ENCODE results near the gene CALU. TPM values are rescaled to one million over a fixed set of nuclear protein-coding genes. Genes with fewer than 3 reads are reported as not detected.

Gene CALU
- polyA plus RNA-seq, 1 experiment: 346 TPM

GRCh38 chr7:128810997-128811396, 71.8 kb downstream of the CALU start:
- peaks cover 5% of the 10 kb centered on the region for H3K36me3 ChIP-seq (ENCODE audit: control insufficient read depth, insufficient read depth, low read length)
- no peak overlapping the region for H3K4me3 ChIP-seq (ENCODE audit: low read depth, low read length)
- H3K27me3 ChIP-seq (ENCODE audit: control insufficient read depth, insufficient read depth, low read length): no peaks in the 10 kb centered on the region
- POLR2A ChIA-PET: no interaction called here
- CTCF ChIA-PET: interaction anchor here (1.4 to 1.7 kb wide), 3 partner anchors 11 to 15 kb away, joined by 3 to 4 read pairs (median 3); no protein-coding TSS in a partner anchor
- no peak for TF ChIP-seq CTCF (IDR thresholded peaks at IDR 0.05; ENCODE audit: insufficient read depth, low read depth, low read length)
- no peak for DNase-seq (ENCODE audit: low read depth)

DNA sequence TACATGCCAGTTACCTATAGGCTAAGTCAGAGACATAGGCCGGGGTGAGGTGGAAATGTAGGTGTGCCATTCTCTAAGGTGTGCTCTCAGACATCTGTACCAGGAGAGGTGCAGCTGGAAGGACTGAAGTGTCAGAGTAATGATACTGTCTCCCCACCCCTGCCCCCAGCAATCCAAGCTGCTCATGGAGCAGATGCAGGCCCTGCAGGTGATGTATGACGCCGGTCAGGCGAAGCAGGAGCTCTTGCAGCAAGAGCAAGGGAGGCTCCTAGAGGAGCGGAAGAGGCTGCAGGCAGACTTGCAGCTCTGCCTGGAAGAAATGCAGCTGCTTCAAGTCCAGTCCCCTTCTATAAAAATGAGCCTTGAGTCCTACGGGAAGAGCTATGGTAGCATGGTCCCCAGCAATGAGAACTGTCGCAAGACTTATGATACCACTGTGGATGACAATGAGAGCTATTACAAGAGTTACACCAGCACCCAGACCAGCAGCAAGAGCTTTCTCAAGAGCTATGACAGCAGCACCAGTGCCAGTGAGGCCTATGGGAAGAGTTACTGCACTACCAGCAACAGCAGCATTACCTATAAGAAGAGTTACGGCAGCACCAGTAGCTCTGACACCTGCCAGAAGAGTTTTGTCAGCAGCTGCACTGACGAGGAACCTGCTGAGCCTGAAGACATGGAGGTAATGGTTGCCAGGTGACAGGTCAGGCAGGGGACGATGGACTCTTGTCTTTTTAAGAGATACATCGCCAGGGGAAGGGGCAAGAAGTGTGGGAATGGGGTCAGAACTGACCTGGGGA, 72.7 kb downstream of the CALU start:
- no peak for DNase-seq (ENCODE audit: low read depth)
- TF ChIP-seq CTCF (IDR thresholded peaks at IDR 0.05; ENCODE audit: insufficient read depth, low read depth, low read length): no peak
- Histone ChIP-seq H3K27me3 (ENCODE audit: control insufficient read depth, insufficient read depth, low read length) (no peaks in the 10 kb centered on the region), H3K36me3 (ENCODE audit: control insufficient read depth, insufficient read depth, low read length) (peaks cover 1% of the 10 kb centered on the region; the same call in 1 of the 2 replicates), H3K4me3 (ENCODE audit: low read depth, low read length) (no peak overlapping the region)
- ChIA-PET POLR2A (interaction anchor here (0.6 kb wide), 1 partner anchor 31 kb away, joined by 6 read pairs; no protein-coding TSS in a partner anchor), CTCF (interaction anchor here (0.7 to 1.4 kb wide), 2 partner anchors 13 to 113 kb away, joined by 3 read pairs; no protein-coding TSS in a partner anchor)

GRCh38 chr7:128812514-128813168, 73.5 kb downstream of the CALU start:
- no peak for DNase-seq (ENCODE audit: low read depth)
- TF ChIP-seq CTCF (IDR thresholded peaks at IDR 0.05; ENCODE audit: insufficient read depth, low read depth, low read length): no peak
- H3K36me3 ChIP-seq (ENCODE audit: control insufficient read depth, insufficient read depth, low read length): no peaks in the 10 kb centered on the region
- H3K4me3 ChIP-seq (ENCODE audit: low read depth, low read length): no peak overlapping the region
- no peaks in the 10 kb centered on the region for H3K27me3 ChIP-seq (ENCODE audit: control insufficient read depth, insufficient read depth, low read length)
- POLR2A ChIA-PET: interaction anchor here (0.5 kb wide), 1 partner anchor 72 kb away, joined by 3 read pairs; no protein-coding TSS in a partner anchor
- CTCF ChIA-PET: interaction anchor here (1.0 kb wide), 1 partner anchor 16 kb away, joined by 6 read pairs; no protein-coding TSS in a partner anchor

DNA sequence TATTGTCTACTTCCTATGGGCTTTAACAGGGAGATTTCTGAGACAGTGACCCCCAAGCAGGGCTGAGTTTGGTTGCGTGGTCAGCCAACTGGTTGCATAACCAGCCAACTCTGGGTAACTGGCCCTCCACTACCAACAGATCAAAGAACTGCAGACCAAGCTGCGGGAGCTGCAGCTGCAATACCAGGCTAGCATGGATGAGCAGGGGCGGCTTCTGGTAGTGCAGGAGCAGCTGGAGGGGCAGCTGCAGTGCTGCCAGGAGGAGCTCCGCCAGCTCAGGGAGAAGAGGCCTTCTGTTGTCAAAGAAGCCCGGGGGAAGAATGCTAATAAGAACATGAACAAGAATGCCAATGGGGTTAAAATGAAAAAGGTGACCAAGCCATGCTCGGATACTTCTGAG, 75.3 kb downstream of the CALU start:
- H3K4me3 ChIP-seq (ENCODE audit: low read depth, low read length): no peak overlapping the region
- ChIA-PET POLR2A (no interaction called here), CTCF (interaction anchor here (0.6 to 1.3 kb wide), 2 partner anchors 9 to 12 kb away, joined by 5 read pairs; no protein-coding TSS in a partner anchor)
- TF ChIP-seq CTCF (IDR thresholded peaks at IDR 0.05; ENCODE audit: insufficient read depth, low read depth, low read length): no peak
- DNase-seq (ENCODE audit: low read depth): no peak
- no peaks in the 10 kb centered on the region for H3K36me3 ChIP-seq (ENCODE audit: control insufficient read depth, insufficient read depth, low read length)
- no peaks in the 10 kb centered on the region for H3K27me3 ChIP-seq (ENCODE audit: control insufficient read depth, insufficient read depth, low read length)

GRCh38 chr7:128815289-128815942, 76.3 kb downstream of the CALU start:
- ChIA-PET CTCF (no interaction called here), POLR2A (no interaction called here)
- DNase-seq (ENCODE audit: low read depth): no peak
- H3K4me3 ChIP-seq (ENCODE audit: low read depth, low read length): no peak overlapping the region
- no peaks in the 10 kb centered on the region for H3K27me3 ChIP-seq (ENCODE audit: control insufficient read depth, insufficient read depth, low read length)
- no peak for TF ChIP-seq CTCF (IDR thresholded peaks at IDR 0.05; ENCODE audit: insufficient read depth, low read depth, low read length)
- no peaks in the 10 kb centered on the region for H3K36me3 ChIP-seq (ENCODE audit: control insufficient read depth, insufficient read depth, low read length)
